Inflammatory macrophage (primary cell): ENCODE data around the gene PSMG4.

Experiments
- DNase-seq, 2 donors: peaks; one replicate each; pipeline ENCODE4 v3.0.0-alpha.2; 2020 to 2022
- total RNA-seq, 18 experiments: gene quantifications; one replicate each; lab custom pipeline; 2026; ENCODE audit warnings: mixed read lengths in 6 of 18, inconsistent platforms in 2 of 18; lab: John Stamatoyannopoulos, UW

PSMG4 gene, protein sequence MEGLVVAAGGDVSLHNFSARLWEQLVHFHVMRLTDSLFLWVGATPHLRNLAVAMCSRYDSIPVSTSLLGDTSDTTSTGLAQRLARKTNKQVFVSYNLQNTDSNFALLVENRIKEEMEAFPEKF
- total RNA-seq: 2.0 to 8.7 (median 5.7) reads per million in 18 experiments

DNA sequence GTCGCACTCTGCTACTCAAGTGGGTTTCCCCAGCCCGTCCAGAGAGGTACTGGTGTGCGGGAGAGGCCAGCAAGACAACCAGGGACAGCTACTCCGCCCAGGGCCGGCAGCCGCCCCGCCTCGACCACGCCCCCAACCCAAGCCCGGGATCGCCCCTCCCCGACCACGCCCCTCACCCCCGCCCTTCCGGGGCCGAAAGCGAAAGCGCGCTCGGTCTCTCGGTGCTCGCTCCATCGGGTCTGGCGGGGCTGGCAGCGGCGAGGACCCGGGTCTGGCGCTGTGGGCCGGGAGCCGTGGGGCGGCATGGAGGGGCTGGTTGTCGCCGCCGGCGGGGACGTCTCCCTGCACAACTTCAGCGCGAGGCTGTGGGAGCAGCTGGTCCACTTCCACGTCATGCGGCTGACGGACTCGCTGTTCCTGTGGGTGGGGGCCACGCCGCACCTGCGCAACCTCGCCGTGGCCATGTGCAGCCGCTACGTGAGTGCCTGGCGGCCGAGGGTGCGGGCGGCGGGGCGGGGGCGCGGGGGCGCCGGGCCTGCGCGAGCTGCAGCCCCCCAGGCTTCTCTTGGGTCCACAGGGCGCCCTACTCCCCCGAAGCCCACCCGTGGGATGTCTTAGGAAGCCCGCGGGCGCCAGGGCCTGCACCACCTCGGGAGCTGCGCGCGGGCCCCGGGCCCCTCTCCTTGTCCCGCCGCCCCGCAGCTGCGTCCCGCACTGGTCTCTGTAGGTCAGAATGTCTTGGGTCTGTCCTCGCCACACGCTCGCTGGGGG is at the start of gene PSMG4:
PSMG4 (plus strand) TSS at position 228 of the 771 bp plus-strand sequence; CDS start at position 304, 76 bp downstream.
- DNase-seq: peak; percentile 90

DNA sequence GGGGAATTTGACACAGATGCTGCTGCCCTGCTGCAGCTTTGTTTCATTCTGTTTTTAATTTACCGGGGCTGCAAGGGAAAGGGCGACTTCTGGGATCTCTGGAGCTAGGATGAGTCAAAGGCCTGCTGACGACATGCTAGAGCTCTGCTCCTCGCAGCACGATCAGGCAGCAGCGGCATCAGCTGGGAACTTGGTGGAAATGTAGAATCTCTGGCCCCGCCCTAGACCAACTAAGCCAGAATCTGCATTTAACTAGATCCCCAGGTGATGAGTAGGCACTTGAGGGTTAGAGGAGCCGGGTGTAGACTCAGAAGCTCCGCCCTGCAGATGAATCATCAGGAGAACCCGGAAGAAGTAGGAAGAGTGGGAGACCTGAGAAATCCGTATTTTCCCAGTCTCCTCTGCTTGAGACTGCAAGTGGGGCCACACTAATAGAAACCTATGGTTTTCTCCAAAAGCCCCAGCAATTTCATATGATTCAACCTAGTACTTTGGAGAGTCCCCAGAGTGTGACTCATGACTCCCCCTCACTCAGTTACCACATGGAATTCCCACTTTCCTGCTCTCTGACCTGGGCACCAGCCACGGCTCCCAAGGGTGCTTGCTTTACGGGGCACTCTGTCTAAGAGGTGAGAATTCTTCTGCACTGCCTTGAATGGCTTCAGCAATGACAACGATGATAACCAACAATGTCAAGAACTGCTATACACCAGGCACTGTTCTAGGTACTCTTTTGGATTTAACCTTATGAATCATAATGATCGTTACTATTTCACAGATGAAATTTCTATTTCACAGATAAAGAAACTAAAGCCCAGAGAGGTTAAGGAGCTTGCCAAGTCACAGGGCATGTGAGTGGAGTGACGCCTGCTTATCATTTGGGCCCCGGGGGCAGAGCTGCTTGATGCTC is 49.4 kb upstream of the PSMG4 start:
- DNase-seq: no peak

DNA sequence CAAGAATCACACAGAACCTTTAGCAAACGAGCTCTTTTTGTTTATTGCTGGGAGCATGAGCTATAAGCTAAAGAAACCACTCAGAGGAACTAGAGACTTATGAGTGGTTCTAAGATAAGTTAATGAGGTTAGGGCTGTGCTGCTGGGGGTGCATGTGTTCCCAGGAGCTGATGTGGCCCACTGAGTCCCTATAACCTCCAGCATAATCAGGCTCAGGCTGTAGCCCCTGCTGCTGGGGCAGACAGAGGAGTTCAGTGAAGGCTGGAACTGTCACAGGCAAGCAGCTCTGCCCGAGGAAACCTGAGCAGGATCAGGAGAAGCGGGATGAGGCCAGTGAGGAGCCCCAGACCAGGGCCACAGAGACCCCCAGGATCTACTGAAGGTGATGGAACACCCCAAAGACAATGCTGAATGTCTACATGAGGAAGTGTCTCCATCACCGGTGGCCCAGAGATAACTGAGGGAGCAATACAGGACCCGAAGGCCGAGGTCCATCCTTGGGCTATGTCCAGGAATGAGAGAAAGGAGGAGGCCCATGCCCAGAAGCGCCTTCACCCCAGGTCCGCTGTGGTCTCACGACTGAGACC is 48.6 kb upstream of the PSMG4 start:
- no peak for DNase-seq

DNA sequence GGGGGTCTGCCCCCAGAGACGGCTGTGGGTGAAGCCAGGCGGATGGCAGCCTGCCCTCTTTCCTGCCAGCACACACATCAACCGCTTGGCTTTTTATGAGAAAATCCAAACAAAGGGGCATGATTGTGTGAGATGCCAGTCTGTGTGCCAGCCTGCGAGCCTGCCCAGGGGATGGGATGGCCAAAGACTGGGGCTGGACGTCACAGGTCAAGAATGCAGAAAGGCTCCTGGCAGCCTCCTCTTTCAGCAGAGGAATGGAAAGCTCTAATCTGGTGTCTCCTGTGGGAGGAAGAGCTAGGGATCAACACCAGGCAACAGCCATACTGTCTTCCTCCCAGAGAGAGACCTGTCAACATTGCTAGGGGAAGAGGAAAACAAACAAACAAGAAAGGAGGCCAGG is 47.1 kb upstream of the PSMG4 start:
- DNase-seq: no peak

DNA sequence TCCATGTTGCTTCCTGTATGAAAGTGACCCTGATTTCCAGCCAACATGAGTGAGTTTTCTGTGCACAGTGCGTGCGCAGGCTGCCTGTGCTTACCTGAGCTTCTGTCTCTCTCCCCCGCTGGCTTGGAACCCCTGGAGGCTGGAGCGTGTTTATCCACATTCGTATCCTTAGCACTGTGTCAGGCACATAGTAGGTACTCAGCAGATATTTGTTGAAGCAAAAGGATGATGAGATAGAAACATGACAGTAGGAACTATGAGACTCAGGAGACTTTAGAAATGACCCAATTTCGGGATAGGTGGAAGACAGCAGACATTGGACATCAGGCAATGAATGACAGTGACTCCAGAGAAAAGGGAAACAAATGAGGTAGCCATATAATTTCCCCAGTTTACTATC is 46.5 kb upstream of the PSMG4 start:
- no peak for DNase-seq

DNA sequence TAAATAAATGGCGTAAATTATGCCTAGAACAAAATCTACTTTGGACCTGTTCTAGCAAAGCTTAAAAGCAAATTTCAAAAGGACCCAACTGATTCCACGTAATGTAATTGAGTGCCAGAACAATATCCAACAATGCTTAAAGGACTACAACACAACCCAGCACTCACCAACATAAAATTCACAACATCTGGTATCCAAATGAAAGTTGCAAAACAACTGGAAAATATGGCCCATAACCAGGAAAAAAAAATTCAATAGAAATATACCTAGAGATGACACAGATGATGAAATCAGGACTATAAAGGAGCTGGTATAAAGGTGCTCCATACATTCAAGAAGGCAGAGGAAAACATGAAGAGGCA is 45.4 kb upstream of the PSMG4 start:
- no peak for DNase-seq

DNA sequence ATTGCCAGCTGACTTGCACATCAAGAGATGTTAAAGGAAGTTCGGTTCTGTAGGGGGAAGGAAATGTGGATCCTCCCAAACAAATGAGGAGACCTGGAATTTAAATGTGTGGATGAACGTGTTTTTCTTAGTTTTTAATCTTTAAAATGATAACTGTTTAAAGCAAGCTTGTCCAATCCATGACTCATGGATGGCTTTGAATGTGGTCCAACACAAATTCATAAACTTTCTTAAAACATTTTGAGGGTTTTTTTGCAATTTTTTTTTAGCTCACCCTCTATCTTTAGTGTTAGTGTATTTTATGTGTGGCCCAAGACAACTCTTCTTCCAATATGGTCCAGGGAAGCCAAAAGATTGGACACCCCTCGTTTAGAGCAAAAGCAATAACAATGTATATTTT is 43.8 kb upstream of the PSMG4 start:
- DNase-seq: no peak

DNA sequence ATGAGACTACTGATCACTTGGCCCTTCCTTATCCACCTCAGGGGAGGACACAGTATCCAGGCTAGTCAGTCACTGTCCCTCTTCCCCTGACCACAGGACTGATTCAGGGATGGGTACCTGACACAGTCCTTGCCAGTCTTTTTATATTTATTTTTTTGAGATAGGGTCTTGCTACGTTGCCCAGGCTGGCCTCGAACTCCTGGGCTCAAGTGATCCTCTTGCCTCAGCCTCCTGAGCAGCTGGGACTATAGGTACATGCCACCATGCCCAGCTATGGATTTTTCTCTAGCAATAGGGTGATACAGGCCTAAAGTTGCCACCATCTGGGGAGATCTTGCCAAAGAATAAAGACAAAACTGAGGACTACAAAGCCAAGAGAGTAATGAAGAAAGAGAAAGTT is 41.5 kb upstream of the PSMG4 start:
- no peak for DNase-seq

DNA sequence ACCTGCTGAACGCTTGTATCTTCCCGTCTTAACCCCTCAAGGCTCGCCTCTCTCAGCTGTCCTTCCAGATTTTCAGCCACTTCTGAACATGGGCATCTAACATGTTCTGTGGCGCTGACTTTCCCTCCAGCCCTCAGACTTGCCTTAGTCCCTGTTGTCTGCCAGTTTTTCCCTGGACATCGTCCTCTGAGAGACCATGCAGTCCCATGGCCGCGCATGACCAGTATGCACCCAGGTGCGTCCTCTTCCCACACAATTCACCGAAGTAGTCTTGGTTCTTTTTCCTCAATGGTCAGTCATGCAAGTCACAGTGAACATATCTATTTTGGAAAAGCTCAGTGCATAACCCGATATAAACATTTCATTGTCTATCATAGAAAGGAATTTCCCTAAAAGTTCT is 40.5 kb upstream of the PSMG4 start:
- no peak for DNase-seq

DNA sequence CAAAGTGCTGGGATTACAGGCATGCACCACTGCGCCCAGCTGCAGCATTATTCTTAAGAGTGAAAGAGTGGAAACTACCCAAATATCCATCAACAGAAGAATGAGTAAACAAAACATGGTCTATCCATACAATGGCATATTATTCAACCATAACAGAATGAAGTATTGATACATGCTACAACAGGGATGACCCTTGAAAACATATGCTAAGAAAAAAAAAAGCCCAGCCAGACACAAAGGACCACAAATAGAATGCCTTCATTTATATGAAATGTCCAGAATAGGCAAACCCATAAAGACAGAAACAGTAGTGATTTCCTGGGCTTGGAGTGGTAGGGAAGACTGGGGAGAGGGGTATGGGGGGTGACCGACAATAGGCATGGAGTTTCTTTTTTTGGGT is 38.4 kb upstream of the PSMG4 start:
- DNase-seq: no peak

DNA sequence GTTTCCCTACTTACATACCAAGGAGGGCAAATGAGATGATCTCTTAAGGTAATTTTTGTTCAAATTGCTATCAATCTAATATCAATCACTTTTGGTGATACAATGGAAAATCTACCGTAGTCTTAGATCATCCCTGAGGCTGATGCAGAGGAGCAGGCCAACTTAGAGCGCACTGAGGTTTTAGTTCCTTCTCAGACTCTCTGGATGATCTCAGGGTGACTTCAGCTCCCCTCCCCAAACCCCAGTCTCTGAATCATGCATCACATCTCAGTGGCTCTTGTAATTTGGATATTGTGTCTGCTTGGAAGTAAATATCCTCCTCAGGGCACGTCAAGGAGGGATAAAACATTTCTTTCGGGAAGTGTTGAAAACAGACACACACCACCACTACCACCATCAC is 37.2 kb upstream of the PSMG4 start:
- DNase-seq: no peak

DNA sequence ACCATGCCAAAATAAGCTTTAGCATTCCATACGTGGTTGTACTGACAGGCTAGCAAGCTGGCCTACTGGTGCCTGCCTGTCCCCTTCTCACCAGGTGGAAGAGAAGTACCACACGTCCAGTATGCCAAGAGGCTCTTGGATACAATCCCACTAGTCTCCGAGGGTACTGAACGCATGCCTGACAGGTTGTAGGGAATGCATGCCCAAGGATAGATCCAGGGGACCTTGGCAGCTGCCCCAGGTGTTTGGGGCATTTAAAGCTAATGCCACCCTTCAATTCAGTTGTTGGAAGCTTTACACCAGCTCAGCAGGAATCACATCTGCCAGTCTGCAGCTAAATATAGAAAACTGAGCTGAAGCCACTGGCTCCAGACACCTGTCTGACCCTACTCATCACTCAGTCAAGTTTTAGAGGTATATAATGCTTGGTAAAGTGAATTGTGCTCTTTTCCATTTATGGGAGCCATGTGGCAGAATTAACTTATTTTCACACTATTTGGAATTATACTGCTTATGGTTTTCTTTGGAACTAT is 36.2 kb upstream of the PSMG4 start:
- DNase-seq: no peak

DNA sequence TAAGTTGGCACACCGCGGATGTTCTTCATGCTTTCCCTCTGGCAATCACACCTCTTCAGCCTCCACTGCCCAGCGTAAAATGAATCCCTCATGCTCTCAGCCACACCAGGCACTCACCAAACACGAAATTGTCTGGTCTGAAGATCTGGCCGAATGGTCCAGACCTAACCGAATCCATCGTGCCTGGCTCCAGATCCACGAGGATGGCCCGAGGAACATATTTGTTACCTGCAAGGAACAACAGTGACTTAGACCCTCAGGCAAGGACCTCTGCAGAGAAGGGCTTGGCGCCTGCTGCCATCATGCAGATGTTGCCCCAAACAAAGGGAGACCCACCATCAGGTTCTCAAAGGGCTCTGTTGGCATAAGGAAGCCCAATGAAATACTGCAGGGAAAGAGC is 32.7 kb upstream of the PSMG4 start:
- DNase-seq: no peak

DNA sequence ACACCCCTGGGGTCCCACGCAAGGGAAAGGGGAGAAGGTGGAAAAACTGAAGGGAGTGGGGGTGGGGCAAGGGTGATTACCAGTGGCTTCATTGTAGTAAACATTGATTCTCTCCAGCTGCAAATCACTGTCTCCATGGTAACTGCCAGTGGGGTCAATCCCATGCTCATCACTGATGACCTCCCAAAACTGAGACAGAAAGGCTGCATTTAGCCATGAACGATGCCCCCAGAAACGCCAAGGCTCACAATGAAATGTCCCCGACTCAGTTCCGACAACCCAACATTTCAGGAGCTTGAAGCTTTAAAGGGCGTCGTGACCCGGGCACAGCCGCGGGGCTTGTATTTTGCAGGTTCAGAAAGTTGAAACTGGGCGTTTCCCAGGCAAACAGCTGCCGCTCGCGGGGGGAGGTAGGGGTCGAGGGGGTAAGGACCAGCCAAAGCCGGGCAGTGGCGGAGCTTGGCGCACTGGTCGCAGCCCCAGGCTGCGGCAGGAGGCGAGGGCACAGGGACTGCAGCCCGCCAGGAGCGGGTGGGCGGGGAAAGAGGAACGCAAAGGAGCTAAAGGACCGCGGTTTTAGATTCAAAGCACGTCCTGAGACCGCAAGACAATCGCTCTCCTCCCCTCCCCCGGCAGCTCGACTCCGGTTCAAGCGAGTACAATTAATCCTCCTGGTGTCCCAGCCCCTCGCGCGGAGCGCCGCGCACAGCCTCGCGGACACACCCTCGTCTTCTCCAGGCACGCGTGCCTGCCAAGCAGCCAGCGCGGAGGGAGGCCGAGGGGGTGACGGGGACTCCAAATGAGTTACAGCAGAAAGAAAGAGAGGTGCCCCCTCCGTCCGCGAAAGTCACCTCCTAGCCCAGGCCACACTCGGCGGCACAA is 32.0 kb upstream of the PSMG4 start:
- DNase-seq: peak; percentile 19 to 55

DNA sequence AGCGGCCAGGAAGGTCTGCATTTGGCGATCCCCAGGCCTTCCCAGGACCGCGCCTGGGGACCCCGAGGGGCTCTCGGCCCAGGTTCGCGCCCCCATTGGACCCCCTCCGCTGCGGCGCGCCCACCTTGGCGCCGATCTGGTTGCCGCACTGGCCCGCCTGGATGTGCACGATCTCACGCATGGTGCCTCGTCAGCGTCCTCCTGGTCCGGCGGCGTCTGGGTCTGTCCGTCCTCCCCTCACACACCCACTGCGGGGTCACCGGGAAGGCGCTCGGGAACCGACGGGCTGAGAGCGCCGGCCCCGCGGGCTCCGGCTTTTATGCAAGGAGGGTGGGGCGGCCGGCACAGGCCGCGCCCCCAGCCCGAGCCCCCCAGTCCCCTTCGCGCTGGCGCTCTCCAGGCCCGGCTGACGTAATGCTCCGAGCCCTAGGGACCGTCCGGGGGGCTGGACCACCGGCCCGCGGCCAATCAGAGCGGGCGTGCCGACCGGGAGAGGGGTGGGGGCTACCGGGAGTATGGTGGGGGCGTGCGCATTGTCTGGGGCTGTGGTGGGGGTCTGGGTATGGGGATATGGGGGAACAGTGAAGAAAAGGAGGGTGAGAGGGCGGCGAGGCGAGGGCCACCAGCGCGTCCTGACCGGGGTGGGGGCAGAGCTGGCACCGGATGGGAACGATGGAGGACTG is 31.2 kb upstream of the PSMG4 start, which contains the start of gene TUBB2B:
TUBB2B (minus strand) TSS at position 291 of the 683 bp plus-strand sequence; CDS start at position 181, 110 bp downstream.
- no peak for DNase-seq

DNA sequence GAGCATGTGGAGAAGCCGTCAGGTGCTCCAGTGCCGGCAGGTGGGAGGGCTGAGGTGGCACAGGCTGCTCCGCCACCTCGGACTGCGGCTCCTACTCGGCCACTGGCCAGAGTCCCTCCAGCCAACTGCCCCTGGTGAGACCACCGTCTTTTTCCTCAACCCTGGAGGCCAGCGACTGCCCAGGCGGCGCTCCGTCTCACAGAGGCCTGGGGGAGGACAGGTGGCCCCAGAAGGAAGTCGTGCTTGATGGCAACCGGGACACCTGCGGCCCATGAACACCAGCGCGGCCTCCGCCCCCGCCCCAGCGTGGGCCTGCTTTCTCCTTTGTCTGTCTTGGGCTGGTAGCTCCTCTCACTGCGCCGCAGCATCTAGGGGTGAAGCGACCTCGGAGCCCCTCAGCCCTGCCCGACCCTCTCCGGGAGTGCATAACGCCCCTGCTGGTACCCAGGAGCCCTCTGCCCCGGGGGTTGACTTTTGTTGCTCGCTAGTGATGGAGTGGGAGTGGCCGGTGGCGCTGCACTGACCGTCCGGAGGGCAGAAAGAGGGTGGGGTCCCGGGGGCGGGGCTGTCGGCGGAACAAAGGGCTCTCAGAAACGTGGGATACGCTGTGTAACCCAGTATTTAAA is 30.6 kb upstream of the PSMG4 start:
- DNase-seq: no peak

DNA sequence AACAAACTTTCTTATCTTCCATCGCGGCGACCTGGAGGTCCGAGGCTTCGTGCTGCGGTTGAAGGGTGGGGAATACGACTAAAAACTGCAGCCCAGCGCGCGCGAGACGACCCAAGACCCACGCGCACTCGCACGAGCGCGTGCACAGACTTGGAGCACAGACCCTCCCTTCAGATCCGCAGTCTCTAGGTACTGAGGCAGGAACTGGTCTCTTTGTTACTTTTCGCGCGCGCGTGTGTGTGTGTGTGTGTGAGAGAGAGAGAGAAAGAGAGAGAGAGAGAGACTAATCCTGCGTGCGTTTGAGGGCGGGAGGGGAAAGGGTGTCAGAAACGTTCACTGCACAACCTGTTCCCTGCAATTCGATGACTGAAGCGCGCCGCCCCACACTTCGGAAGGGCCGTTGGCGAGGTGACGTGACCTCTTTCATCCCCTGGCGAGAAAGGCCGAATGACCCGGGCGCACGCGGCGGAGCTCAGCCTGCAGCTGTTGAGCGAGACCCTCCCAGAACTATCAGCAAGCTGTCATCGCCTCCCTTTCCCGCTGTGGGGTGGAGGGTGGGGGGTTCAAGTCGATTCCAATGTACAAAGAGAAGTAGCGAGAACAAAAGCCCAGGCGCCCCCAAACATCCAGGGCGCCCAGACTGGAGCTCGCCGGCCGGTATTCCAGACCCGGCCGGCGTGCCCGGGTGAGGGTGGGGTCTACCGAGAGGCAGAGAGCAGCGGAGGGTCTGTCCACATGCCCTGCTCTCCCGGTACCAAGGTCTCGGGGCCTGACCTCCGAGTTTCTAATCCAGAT is 29.8 kb upstream of the PSMG4 start:
- no peak for DNase-seq

DNA sequence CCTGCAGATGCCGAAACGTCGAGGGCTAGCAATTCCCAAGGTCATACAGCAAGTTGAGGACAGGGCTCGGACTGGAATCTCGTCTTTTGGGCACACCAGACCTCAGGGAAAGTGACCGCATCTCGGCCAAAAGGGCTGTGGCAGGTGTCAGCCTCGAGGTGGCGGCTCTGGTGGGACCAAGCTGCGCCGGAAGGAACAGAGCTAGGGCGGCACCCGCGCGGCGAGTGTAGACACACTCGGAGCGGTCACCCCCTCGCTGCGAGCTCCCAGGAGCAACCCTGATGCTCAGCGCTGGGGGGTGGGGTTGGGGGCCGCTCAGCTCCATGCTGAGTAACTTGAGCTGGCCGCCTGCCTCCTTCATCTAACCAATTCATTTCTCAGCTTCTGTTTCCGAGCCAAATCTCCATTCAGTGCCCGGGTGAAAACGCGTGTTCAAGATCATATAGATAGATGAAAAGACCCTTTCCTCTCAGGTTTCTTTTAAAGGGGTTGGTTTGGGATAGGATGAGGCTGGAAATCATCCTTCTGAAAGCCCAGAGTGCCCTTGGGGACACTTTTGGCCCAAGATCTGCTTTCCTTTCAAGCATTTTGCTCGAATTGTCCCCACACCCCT is 29.1 kb upstream of the PSMG4 start:
- no peak for DNase-seq

DNA sequence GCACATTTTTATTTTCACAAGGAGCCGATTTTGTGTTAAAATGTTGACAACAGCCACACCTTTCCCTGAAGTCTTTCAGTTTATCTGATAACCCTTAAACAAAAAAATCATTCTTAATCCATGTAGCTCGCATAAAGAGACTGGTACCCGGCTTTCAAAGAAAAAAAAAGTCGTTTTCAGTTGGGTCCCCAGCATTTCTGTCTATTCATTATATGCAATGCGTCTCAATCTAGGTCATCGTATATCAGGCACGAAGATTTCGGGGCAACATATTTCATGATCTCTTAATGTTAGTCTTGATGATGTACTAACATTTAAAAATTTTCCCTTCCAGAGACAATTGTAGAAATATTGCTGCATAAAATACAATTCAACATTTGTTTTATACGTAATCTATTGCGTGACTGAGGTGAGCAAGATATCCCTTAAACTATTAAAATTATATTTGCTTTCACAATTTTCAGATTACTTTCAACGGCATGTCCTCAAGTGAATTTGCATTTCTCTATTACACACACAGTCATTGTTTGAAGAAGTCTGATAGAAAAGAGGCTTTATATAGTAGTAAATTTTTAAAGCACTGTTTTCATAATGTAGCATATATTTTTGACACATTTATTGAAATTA is 28.4 kb upstream of the PSMG4 start:
- no peak for DNase-seq
